T-helper 17 cell (primary cell): Measurements from ENCODE around the gene RPP25L. TPM values are rescaled to one million over a fixed set of nuclear protein-coding genes. Genes with fewer than 3 reads are reported as not detected.

Experiments used
- ATAC-seq: fragments of 150-1000 bp; cut with Tn5 transposase; 2 replicates; pipeline ENCODE4 v1.10.0; 2021; ENCODE audit warnings: mild to moderate bottlenecking, moderate library complexity
- DNase-seq, 3 donors: peaks; one replicate each; pipeline versions ENCODE4 v3.0.0 to v3.0.0-alpha.2; 2020 to 2021
- H3K9me3 ChIP-seq: one replicate; pipeline ENCODE4 v1.7.0; 2013; ENCODE audit warnings: low read length, mild to moderate bottlenecking; ENCODE audit not compliant: control insufficient read depth, poor library complexity, severe bottlenecking
- H3K27ac Mint-ChIP-seq: one replicate; pipeline ENCODE4 v1.8.0; 2022; ENCODE audit warnings: mild to moderate bottlenecking, moderate library complexity, mixed read lengths
- H3K27me3 Mint-ChIP-seq: one replicate; pipeline ENCODE4 v1.8.0; 2022; ENCODE audit warnings: mixed read lengths
- H3K36me3 Mint-ChIP-seq: one replicate; pipeline ENCODE4 v1.8.0; 2022; ENCODE audit warnings: low read depth, mixed read lengths
- H3K4me1 Mint-ChIP-seq: one replicate; pipeline ENCODE4 v1.8.0; 2022; ENCODE audit warnings: mild to moderate bottlenecking, mixed read lengths
- H3K4me3 Mint-ChIP-seq: one replicate; pipeline ENCODE4 v1.8.0; 2022; ENCODE audit warnings: mild to moderate bottlenecking, moderate library complexity, mixed read lengths
- total RNA-seq, 4 donors: library from RNA in 2 of 4; stranded (reverse) in 2 of 4; gene quantifications; one replicate each; pipeline ENCODE4 v1.2.3 and lab custom pipeline; 2022 to 2026

The RPP25L gene
- total RNA-seq, 2 donors from 2014 or later: 8.3 to 9.0 TPM

GRCh38 chr9:34592895-34593601 lies 18.8 kb downstream of the RPP25L start:
- Mint-ChIP-seq H3K36me3 (peaks cover 9% of the 10 kb centered on the region), H3K4me1 (peaks cover 34% of the 10 kb centered on the region), H3K4me3 (peak overlapping the region; percentile 90), H3K27me3 (peaks cover 74% of the 10 kb centered on the region), H3K27ac (no peak overlapping the region)
- no peaks in the 10 kb centered on the region for H3K9me3 ChIP-seq
- ATAC-seq (no peak), DNase-seq (no peak)

- no peaks in the 10 kb centered on the region for H3K9me3 ChIP-seq
- Mint-ChIP-seq H3K27me3 (peaks cover 75% of the 10 kb centered on the region), H3K36me3 (peaks cover 9% of the 10 kb centered on the region), H3K4me3 (peak overlapping the region; percentile 90), H3K27ac (no peak overlapping the region), H3K4me1 (peaks cover 32% of the 10 kb centered on the region)
- ATAC-seq: no peak
- DNase-seq: no peak
Observed at GRCh38 chr9:34591917-34592866, 19.7 kb downstream of the RPP25L start.

- Mint-ChIP-seq H3K4me3 (peak overlapping the region; percentile 90), H3K27me3 (peaks cover 78% of the 10 kb centered on the region), H3K27ac (no peak overlapping the region), H3K4me1 (peaks cover 32% of the 10 kb centered on the region), H3K36me3 (peaks cover 9% of the 10 kb centered on the region)
- peak; percentile 64 to 76 (median 73) for DNase-seq
- H3K9me3 ChIP-seq: no peaks in the 10 kb centered on the region
- peak; percentile 85 for ATAC-seq
Observed at GRCh38 chr9:34591248-34591916, 20.5 kb downstream of the RPP25L start.

GRCh38 chr9:34590381-34591247 lies 21.3 kb downstream of the RPP25L start:
- ATAC-seq (no peak), DNase-seq (no peak)
- H3K4me3 Mint-ChIP-seq: peak overlapping the region; percentile 90
- H3K4me1 Mint-ChIP-seq: peaks cover 31% of the 10 kb centered on the region
- peaks cover 80% of the 10 kb centered on the region for H3K27me3 Mint-ChIP-seq
- H3K27ac Mint-ChIP-seq: no peak overlapping the region
- peaks cover 10% of the 10 kb centered on the region for H3K36me3 Mint-ChIP-seq
- no peaks in the 10 kb centered on the region for H3K9me3 ChIP-seq

- ATAC-seq: peak; percentile 26
- H3K4me1 Mint-ChIP-seq: peaks cover 31% of the 10 kb centered on the region
Observed at GRCh38 chr9:34589636-34590380, 22.1 kb downstream of the RPP25L start, which contains the start of gene CNTFR. Gene CNTFR, minus strand, starts transcription at chr9:34589724. Its CDS starts 20,743 bp downstream, at chr9:34568981.

GRCh38 chr9:34588671-34589635 lies 22.9 kb downstream of the RPP25L start:
- no peak for ATAC-seq
- no peak overlapping the region for H3K27ac Mint-ChIP-seq
- no peak for DNase-seq
- H3K4me3 Mint-ChIP-seq: peak overlapping the region; percentile 88
- H3K36me3 Mint-ChIP-seq: peaks cover 10% of the 10 kb centered on the region
- H3K27me3 Mint-ChIP-seq: peaks cover 92% of the 10 kb centered on the region
- peaks cover 33% of the 10 kb centered on the region for H3K4me1 Mint-ChIP-seq
- no peaks in the 10 kb centered on the region for H3K9me3 ChIP-seq

More at GRCh38 chr9:34589636-34590380, 22.1 kb downstream of the RPP25L start, which contains the start of gene CNTFR:
- no peaks in the 10 kb centered on the region for H3K9me3 ChIP-seq
- DNase-seq: no peak
- Mint-ChIP-seq H3K27ac (no peak within 1 kb of the TSS), H3K27me3 (peaks cover 85% of the 10 kb centered on the region), H3K36me3 (peaks cover 10% of the 10 kb centered on the region), H3K4me3 (peak within 1 kb of the TSS; percentile 90)

GRCh38 chr9:34587271-34587670 lies 24.6 kb downstream of the RPP25L start:
- peaks cover 28% of the 10 kb centered on the region for H3K4me1 Mint-ChIP-seq
- peak overlapping the region; percentile 31 for H3K4me3 Mint-ChIP-seq

GRCh38 chr9:34585946-34586669 lies 25.8 kb downstream of the RPP25L start:
- peaks cover 12% of the 10 kb centered on the region for H3K36me3 Mint-ChIP-seq
- H3K4me3 Mint-ChIP-seq: no peak overlapping the region
- H3K9me3 ChIP-seq: no peaks in the 10 kb centered on the region
- peaks cover 93% of the 10 kb centered on the region for H3K27me3 Mint-ChIP-seq
- H3K4me1 Mint-ChIP-seq: peaks cover 24% of the 10 kb centered on the region
- ATAC-seq (no peak), DNase-seq (no peak)
- peak overlapping the region; percentile 66 for H3K27ac Mint-ChIP-seq

More at GRCh38 chr9:34587271-34587670, 24.6 kb downstream of the RPP25L start:
- DNase-seq (no peak), ATAC-seq (no peak)
- H3K27me3 Mint-ChIP-seq: peaks cover 93% of the 10 kb centered on the region
- peaks cover 11% of the 10 kb centered on the region for H3K36me3 Mint-ChIP-seq
- H3K27ac Mint-ChIP-seq: no peak overlapping the region
- no peaks in the 10 kb centered on the region for H3K9me3 ChIP-seq

GRCh38 chr9:34584970-34585369 lies 26.9 kb downstream of the RPP25L start:
- ATAC-seq (no peak), DNase-seq (no peak)
- Mint-ChIP-seq H3K4me1 (peaks cover 17% of the 10 kb centered on the region), H3K36me3 (peaks cover 16% of the 10 kb centered on the region), H3K4me3 (no peak overlapping the region), H3K27ac (no peak overlapping the region), H3K27me3 (peaks cover 93% of the 10 kb centered on the region)
- H3K9me3 ChIP-seq: no peaks in the 10 kb centered on the region

GRCh38 chr9:34582787-34583186 lies 29.1 kb downstream of the RPP25L start:
- Mint-ChIP-seq H3K4me3 (no peak overlapping the region), H3K27ac (no peak overlapping the region), H3K4me1 (peaks cover 12% of the 10 kb centered on the region), H3K36me3 (peaks cover 16% of the 10 kb centered on the region), H3K27me3 (peaks cover 95% of the 10 kb centered on the region)
- DNase-seq (no peak), ATAC-seq (no peak)
- no peaks in the 10 kb centered on the region for H3K9me3 ChIP-seq
